B cell (primary cell): ENCODE data around the gene APOBEC3C. TPM values are rescaled to one million over a fixed set of nuclear protein-coding genes. Genes with fewer than 3 reads are reported as not detected.

ENCODE experiments used
- ATAC-seq: fragments of 200-7000 bp; cut with Tn5 transposase; one replicate; pipeline ENCODE4 v1.10.0; 2021; ENCODE audit warnings: low read depth, mild to moderate bottlenecking, moderate number of reproducible peaks, moderate library complexity
- CTCF ChIA-PET: fragments of 350-600 bp; sonication (Branson Sonifier 250); formaldehyde crosslinking; loops from one replicate; lab custom pipeline; 2021; ENCODE audit warnings: antibody characterized with exemption, inconsistent platforms; lab: Charles Lee
- POLR2A ChIA-PET: fragments of 350-600 bp; sonication (Branson Sonifier 250); formaldehyde crosslinking; loops from one replicate; lab custom pipeline; 2021; ENCODE audit warnings: antibody characterized with exemption; lab: Charles Lee
- DNase-seq: peaks from one replicate; pipeline ENCODE4 v3.0.0; 2013
- H2AFZ ChIP-seq: 2 replicates; pipeline ENCODE4 v1.6.1; 2012; ENCODE audit warnings: mild to moderate bottlenecking, low read depth, low read length; ENCODE audit not compliant: insufficient read depth, poor library complexity, severe bottlenecking
- H3K27ac ChIP-seq, 2 donors: 1 replicate in 1 of 2; 2 replicates in 1 of 2; pipeline ENCODE4 v1.5.1; 2012 to 2013; ENCODE audit warnings: low read length in 2 of 2, mild to moderate bottlenecking in 2 of 2, moderate library complexity in 1 of 2
- H3K27me3 ChIP-seq, 4 experiments: fragments of 200-600 bp in 1 of 4; sonication (generic) in 1 of 4; replicated peaks in 1 of 4; 1 replicate in 2 of 4; 2 replicates in 2 of 4; pipeline versions ENCODE4 v1.6.1 to v1.7.0; 2013 to 2016; ENCODE audit warnings: low read length in 3 of 4, mild to moderate bottlenecking in 2 of 4, mixed read lengths in 1 of 4, moderate library complexity in 1 of 4; ENCODE audit not compliant: insufficient read depth in 4 of 4, control insufficient read depth in 3 of 4; ENCODE audit errors: control extremely low read depth in 1 of 4
- H3K36me3 ChIP-seq, 2 experiments: replicated peaks in 1 of 2; 1 replicate in 1 of 2; 2 replicates in 1 of 2; pipeline versions ENCODE4 v1.6.1 to v1.7.1; 2013; ENCODE audit warnings: low read length in 1 of 2; ENCODE audit not compliant: insufficient read depth in 2 of 2, control insufficient read depth in 1 of 2; ENCODE audit errors: control extremely low read depth in 1 of 2, extremely low read depth in 1 of 2
- H3K4me1 ChIP-seq, 2 donors: fragments of 200-600 bp in 1 of 2; sonication (generic) in 1 of 2; 1 replicate in 1 of 2; 2 replicates in 1 of 2; pipeline versions ENCODE4 v1.5.1 to v1.6.1; 2013 to 2017; ENCODE audit warnings: low read length in 2 of 2; ENCODE audit not compliant: control insufficient read depth in 2 of 2, insufficient read depth in 2 of 2
- H3K4me2 ChIP-seq: replicated peaks from 2 replicates; pipeline ENCODE3; 2012; ENCODE audit warnings: mild to moderate bottlenecking, low read depth, low read length; ENCODE audit not compliant: poor library complexity, severe bottlenecking
- H3K4me3 ChIP-seq, 5 experiments: fragments of 200-600 bp in 1 of 5; sonication (generic) in 1 of 5; 1 replicate in 3 of 5; 2 replicates in 2 of 5; pipeline versions ENCODE4 v1.5.1 to v1.7.0; 2011 to 2016; ENCODE audit warnings: low read length in 4 of 5, mild to moderate bottlenecking in 4 of 5, low read depth in 2 of 5, control low read depth in 1 of 5, moderate library complexity in 1 of 5; ENCODE audit not compliant: insufficient read depth in 1 of 5; ENCODE audit errors: control extremely low read depth in 1 of 5, extremely low read depth in 1 of 5
- H3K79me2 ChIP-seq: fragments of 200-600 bp; sonication (generic); one replicate; pipeline ENCODE4 v1.6.0; 2016; ENCODE audit warnings: low read length; ENCODE audit not compliant: control insufficient read depth, insufficient read depth
- H3K9ac ChIP-seq: fragments of 200-600 bp; sonication (generic); 2 replicates; pipeline ENCODE4 v1.6.1; 2017; ENCODE audit warnings: mild to moderate bottlenecking, low read length, moderate library complexity
- H3K9me3 ChIP-seq, 3 donors: one replicate each; pipeline versions ENCODE4 v1.6.1 to v1.7.1; 2013; ENCODE audit warnings: low read length in 2 of 3; ENCODE audit not compliant: control insufficient read depth in 2 of 3, insufficient read depth in 1 of 3; ENCODE audit errors: control extremely low read depth in 1 of 3
- H4K20me1 ChIP-seq: 2 replicates; pipeline ENCODE4 v1.6.0; 2012; ENCODE audit warnings: mild to moderate bottlenecking, low read length; ENCODE audit not compliant: insufficient read depth, control insufficient read depth, poor library complexity, severe bottlenecking
- H3K27ac Mint-ChIP-seq: one replicate; pipeline ENCODE4 v1.8.0; 2021; ENCODE audit warnings: mixed read lengths
- H3K27me3 Mint-ChIP-seq: one replicate; pipeline ENCODE4 v1.8.0; 2021; ENCODE audit warnings: mixed read lengths
- H3K4me1 Mint-ChIP-seq: one replicate; pipeline ENCODE4 v1.8.0; 2021; ENCODE audit warnings: mixed read lengths
- H3K4me3 Mint-ChIP-seq: one replicate; pipeline ENCODE4 v1.8.0; 2021; ENCODE audit warnings: mixed read lengths
- H3K9me3 Mint-ChIP-seq: one replicate; pipeline ENCODE4 v1.8.0; 2022; ENCODE audit warnings: mixed read lengths; ENCODE audit not compliant: insufficient read depth
- CTCF ChIP-seq: fragments of 200-600 bp; IDR thresholded peaks from one replicate; pipeline ENCODE4 v1.8.0; 2022; ENCODE audit warnings: antibody characterized with exemption, mild to moderate bottlenecking
- EZH2 ChIP-seq: IDR thresholded peaks from 2 replicates; pipeline ENCODE4 v1.6.1; 2012; ENCODE audit warnings: borderline replicate concordance, low read depth, mild to moderate bottlenecking, moderate library complexity, low read length; ENCODE audit not compliant: insufficient read depth, poor library complexity, severe bottlenecking
- WGBS: methylation state at CpG from one replicate; pipeline ENCODE4 v1.1.5; 2013; ENCODE audit warnings: missing lambda C conversion rate; ENCODE audit not compliant: insufficient coverage; 5-methylcytosine and 5-hydroxymethylcytosine counted together
- intact Hi-C: fragments of 100-400 bp; cut with micrococcal nuclease; formaldehyde crosslinking; loops from one replicate; pipeline ENCODE4 v1.10.0; 2022
- polyA plus RNA-seq: library from polyadenylated mRNA; depleted of rRNA; stranded (reverse); fragments of >200 nt; gene quantifications from 2 replicates; pipeline ENCODE4 v1.2.3, GENCODE V29; 2012
- total RNA-seq, 2 donors: library from RNA; stranded (reverse); fragments of 120-200 nt in 1 of 2; gene quantifications; 1 replicate in 1 of 2; 2 replicates in 1 of 2; pipeline versions ENCODE4 v1.2.3 to v1.2.4, GENCODE V29; 2013 to 2022

The APOBEC3C gene
- total and polyA plus RNA-seq, 2 donors (not counting 1 experiment from before 2014, with no cell fraction given), result 45.5 to 107 TPM

DNA sequence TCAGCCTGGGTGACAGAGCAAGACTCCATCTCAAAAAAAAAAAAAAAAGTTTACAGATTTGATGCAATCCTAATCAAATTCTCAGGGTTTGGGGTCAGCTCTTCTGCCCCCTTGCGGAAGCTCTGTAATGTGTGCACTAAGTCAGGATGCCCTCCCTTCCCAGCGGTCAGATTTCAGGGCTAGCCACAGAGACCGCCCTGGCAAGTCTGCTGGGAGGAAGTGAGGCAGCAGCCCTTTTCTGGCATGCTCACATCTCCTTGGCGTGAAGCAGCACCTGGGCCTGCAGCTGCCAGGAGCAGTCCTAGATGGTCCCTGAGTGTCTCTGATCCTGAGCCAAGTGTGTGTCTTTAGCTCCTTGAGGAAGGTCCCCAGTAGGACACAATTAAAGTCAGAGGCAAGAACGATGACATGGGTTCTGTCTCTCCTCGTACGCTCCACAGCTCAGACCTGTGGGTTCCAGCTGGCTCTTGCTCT, 10.9 kb upstream of the APOBEC3C start:
- Histone ChIP-seq H3K27ac (no peak overlapping the region), H3K4me3 (no peak overlapping the region), H3K79me2 (peaks cover 2% of the 10 kb centered on the region), H4K20me1 (no peaks in the 10 kb centered on the region), H2AFZ (no peak overlapping the region), H3K4me1 (peaks cover 7 to 12% of the 10 kb centered on the region in 2 donors), H3K9ac (no peak overlapping the region), H3K27me3 (no peaks in the 10 kb centered on the region), H3K9me3 (peaks cover 0 to 3% (median 0%) of the 10 kb centered on the region in 3 donors), H3K36me3 (no peaks in the 10 kb centered on the region), H3K4me2 (peak overlapping the region; percentile 11)
- Mint-ChIP-seq H3K4me3 (no peak overlapping the region), H3K4me1 (peaks cover 13% of the 10 kb centered on the region), H3K9me3 (no peaks in the 10 kb centered on the region), H3K27me3 (peaks cover 2% of the 10 kb centered on the region), H3K27ac (peak overlapping the region; percentile 27)
- ChIA-PET CTCF (interaction anchor here (0.6 to 10.2 kb wide), 46 partner anchors 8 to 951 kb away, joined by 3 to 167 read pairs (median 4); partner anchors contain the start of genes APOBEC3A, APOBEC3B, APOBEC3C and CBX6), POLR2A (interaction anchor here (0.6 to 1.4 kb wide), 5 partner anchors 21 to 1743 kb away, joined by 4 to 8 read pairs (median 5); partner anchors contain the start of genes APOBEC3B and RPL3)
- 21% methylated on average over 7 of the region's 7 CpGs for WGBS
- ATAC-seq (peak; percentile 93), DNase-seq (peak; percentile 84)
- TF ChIP-seq CTCF (peak; percentile 80), EZH2 (no peak)
- intact Hi-C loops, result loop anchor here (1.0 kb wide), 4 partner anchors 21 to 133 kb away; partner anchors contain the start of gene APOBEC3B

GRCh38 chr22:39007177-39007576, 6.9 kb upstream of the APOBEC3C start:
- Histone ChIP-seq H3K27ac (no peak overlapping the region), H3K79me2 (peaks cover 39% of the 10 kb centered on the region), H3K4me3 (no peak overlapping the region), H3K4me1 (peaks cover 7 to 16% of the 10 kb centered on the region in 2 donors), H3K27me3 (no peaks in the 10 kb centered on the region), H3K9ac (no peak overlapping the region), H3K36me3 (no peaks in the 10 kb centered on the region), H2AFZ (no peak overlapping the region), H4K20me1 (no peaks in the 10 kb centered on the region), H3K9me3 (no peaks in the 10 kb centered on the region), H3K4me2 (no peak overlapping the region)
- TF ChIP-seq CTCF, result no peak
- no peak for TF ChIP-seq EZH2
- CTCF ChIA-PET, result interaction anchor here (0.6 to 10.2 kb wide), 18 partner anchors 23 to 522 kb away, joined by 3 to 167 read pairs (median 4); partner anchors contain the start of gene CBX6
- POLR2A ChIA-PET, result no interaction called here
- Mint-ChIP-seq H3K4me3 (no peak overlapping the region), H3K4me1 (peaks cover 24% of the 10 kb centered on the region), H3K27ac (no peak overlapping the region), H3K27me3 (no peaks in the 10 kb centered on the region), H3K9me3 (no peaks in the 10 kb centered on the region)
- intact Hi-C loops, result loop anchor here (1.0 kb wide), 3 partner anchors 111 to 137 kb away; no protein-coding TSS in a partner anchor
- WGBS, result no CpG with 5 or more reads among the region's 5 CpGs
- DNase-seq (no peak), ATAC-seq (no peak)
